Measurements from ENCODE around the gene CPED1. TPM values are rescaled to one million over a fixed set of nuclear protein-coding genes. Genes with fewer than 3 reads are reported as not detected.

CPED1 gene
- total RNA-seq, 1 donor from 2014 or later, result 0.09 TPM

GRCh38 chr7:121156825-121157224 lies 168.3 kb downstream of the CPED1 start:
- ChIA-PET CTCF (no interaction called here), POLR2A (no interaction called here)
- DNase-seq (no peak), ATAC-seq (ENCODE audit: low read depth) (no peak)
- Mint-ChIP-seq H3K27me3 (no peaks in the 10 kb centered on the region), H3K27ac (no peak overlapping the region), H3K36me3 (ENCODE audit: low read depth) (peaks cover 3% of the 10 kb centered on the region), H3K9me3 (peaks cover 8% of the 10 kb centered on the region), H3K4me3 (no peak overlapping the region), H3K4me1 (no peaks in the 10 kb centered on the region)
- no peak for TF ChIP-seq CTCF (IDR thresholded peaks at IDR 0.05)
- intact Hi-C loops (cut with micrococcal nuclease), result no loop called here

GRCh38 chr7:121157341-121157751 lies 168.8 kb downstream of the CPED1 start:
- H3K4me1 Mint-ChIP-seq, result no peaks in the 10 kb centered on the region
- POLR2A ChIA-PET, result no interaction called here
- peaks cover 8% of the 10 kb centered on the region for H3K9me3 Mint-ChIP-seq
- H3K36me3 Mint-ChIP-seq (ENCODE audit: low read depth), result peaks cover 3% of the 10 kb centered on the region
- ATAC-seq (ENCODE audit: low read depth), result no peak
- DNase-seq, result no peak
- intact Hi-C loops (cut with micrococcal nuclease), result no loop called here
- no peak overlapping the region for H3K4me3 Mint-ChIP-seq
- H3K27me3 Mint-ChIP-seq, result no peaks in the 10 kb centered on the region
- TF ChIP-seq CTCF (IDR thresholded peaks at IDR 0.05), result no peak
- H3K27ac Mint-ChIP-seq, result no peak overlapping the region
- CTCF ChIA-PET, result no interaction called here

GRCh38 chr7:121157885-121158590 lies 169.5 kb downstream of the CPED1 start:
- H3K4me3 Mint-ChIP-seq, result no peak overlapping the region
- no peaks in the 10 kb centered on the region for H3K27me3 Mint-ChIP-seq
- intact Hi-C loops (cut with micrococcal nuclease), result no loop called here
- ATAC-seq (ENCODE audit: low read depth) (no peak), DNase-seq (no peak)
- peaks cover 8% of the 10 kb centered on the region for H3K9me3 Mint-ChIP-seq
- H3K4me1 Mint-ChIP-seq, result peaks cover 5% of the 10 kb centered on the region
- ChIA-PET POLR2A (no interaction called here), CTCF (no interaction called here)
- H3K36me3 Mint-ChIP-seq (ENCODE audit: low read depth), result peaks cover 6% of the 10 kb centered on the region
- no peak for TF ChIP-seq CTCF (IDR thresholded peaks at IDR 0.05)
- H3K27ac Mint-ChIP-seq, result no peak overlapping the region

GRCh38 chr7:121158665-121159064 lies 170.2 kb downstream of the CPED1 start:
- intact Hi-C loops (cut with micrococcal nuclease), result no loop called here
- ChIA-PET CTCF (no interaction called here), POLR2A (no interaction called here)
- ATAC-seq (ENCODE audit: low read depth), result no peak
- Mint-ChIP-seq H3K4me1 (peaks cover 12% of the 10 kb centered on the region), H3K9me3 (peaks cover 8% of the 10 kb centered on the region), H3K4me3 (no peak overlapping the region), H3K27me3 (no peaks in the 10 kb centered on the region), H3K36me3 (ENCODE audit: low read depth) (peaks cover 6% of the 10 kb centered on the region), H3K27ac (no peak overlapping the region)
- TF ChIP-seq CTCF (IDR thresholded peaks at IDR 0.05), result no peak
- no peak for DNase-seq

- no peak for TF ChIP-seq CTCF (IDR thresholded peaks at IDR 0.05)
- ATAC-seq (ENCODE audit: low read depth) (no peak), DNase-seq (no peak)
- H3K27ac Mint-ChIP-seq, result no peak overlapping the region
- peaks cover 6% of the 10 kb centered on the region for H3K36me3 Mint-ChIP-seq (ENCODE audit: low read depth)
- ChIA-PET CTCF (interaction anchor here (0.9 kb wide), 1 partner anchor 209 kb away, joined by 4 read pairs; no protein-coding TSS in a partner anchor), POLR2A (no interaction called here)
- H3K27me3 Mint-ChIP-seq, result no peaks in the 10 kb centered on the region
- no peak overlapping the region for H3K4me3 Mint-ChIP-seq
- H3K9me3 Mint-ChIP-seq, result peaks cover 8% of the 10 kb centered on the region
- intact Hi-C loops (cut with micrococcal nuclease), result no loop called here
- H3K4me1 Mint-ChIP-seq, result peaks cover 20% of the 10 kb centered on the region
These were observed 171.0 kb downstream of the CPED1 start for GRCh38 chr7:121159553-121159952.
